Measurements from ENCODE around the gene CACNG5.
A peak's percentile ranks its signal among the peaks of the same experiment; 100 is the strongest.

CACNG5 gene

DNA sequence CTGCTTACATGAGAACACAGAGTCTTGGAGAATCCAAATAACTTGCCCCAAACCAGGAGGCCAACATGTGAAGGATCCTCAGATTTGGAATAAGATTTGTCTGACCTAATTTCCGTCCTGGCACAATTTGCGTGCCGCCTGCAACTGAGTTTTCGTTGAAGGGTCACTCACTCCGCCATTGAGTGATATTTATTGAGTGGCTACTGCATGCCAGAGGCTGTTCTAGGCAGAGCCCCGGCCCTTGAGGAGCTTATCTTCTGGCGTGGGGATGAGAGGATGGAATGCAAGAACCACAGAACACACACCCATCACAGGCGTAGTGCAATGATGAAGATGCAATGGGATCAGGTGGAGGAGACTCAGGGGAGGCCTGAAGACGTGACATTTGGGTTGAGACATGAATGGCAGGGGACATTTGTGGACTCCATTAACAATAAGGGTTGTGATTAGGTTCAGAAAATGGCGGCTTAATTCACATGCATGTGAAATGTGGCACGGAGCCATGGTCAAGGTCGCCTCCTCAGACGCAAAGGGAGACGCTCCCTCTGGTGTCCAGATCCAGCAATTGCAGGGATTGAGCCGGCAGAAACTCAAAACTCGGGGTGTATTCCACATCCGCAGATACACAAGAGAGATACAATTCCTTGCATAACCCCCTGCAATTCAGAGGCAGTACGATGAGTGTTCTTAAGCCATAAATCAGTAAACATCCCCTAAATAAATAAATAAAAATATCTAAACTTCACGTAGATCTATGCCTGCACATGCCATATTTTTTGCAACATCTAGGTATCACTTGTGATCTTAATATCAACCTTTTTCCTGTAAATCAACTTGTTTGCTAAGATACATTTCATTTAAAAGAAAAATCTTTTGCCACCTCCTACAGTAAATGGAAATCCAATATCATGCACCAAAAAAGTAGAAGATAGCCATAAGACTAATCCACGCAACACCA is 71.7 kb downstream of the CACNG5 start:
- ATAC-seq (replicated peaks) = peak; percentile 46
- H3K4me1 Mint-ChIP-seq (ENCODE audit: low read depth in 2 of 2) = peaks cover 3% of the 10 kb centered on the region in 2 donors
- no peaks in the 10 kb centered on the region for H3K36me3 Mint-ChIP-seq (ENCODE audit: insufficient read depth)
- no peaks in the 10 kb centered on the region for H3K9me3 Mint-ChIP-seq
- peak; percentile 51 to 55 (median 55) for DNase-seq
- peaks cover 22 to 48% of the 10 kb centered on the region in 2 donors for H3K27me3 Mint-ChIP-seq
- H3K4me3 Mint-ChIP-seq = no peak overlapping the region
- no peak overlapping the region for H3K27ac Mint-ChIP-seq

GRCh38 chr17:66909804-66910373 is 75.0 kb downstream of the CACNG5 start:
- ATAC-seq (replicated peaks) (no peak), DNase-seq (no peak)
- Mint-ChIP-seq H3K4me1 (ENCODE audit: low read depth in 2 of 2) (peaks cover 0 to 3% of the 10 kb centered on the region in 2 donors), H3K9me3 (no peaks in the 10 kb centered on the region), H3K4me3 (no peak overlapping the region), H3K27ac (no peak overlapping the region), H3K36me3 (ENCODE audit: insufficient read depth) (no peaks in the 10 kb centered on the region), H3K27me3 (peaks cover 26 to 47% of the 10 kb centered on the region in 2 donors)

- no peak overlapping the region for H3K27ac Mint-ChIP-seq
- DNase-seq (no peak), ATAC-seq (replicated peaks) (no peak)
- no peak overlapping the region for H3K4me3 Mint-ChIP-seq
- H3K36me3 Mint-ChIP-seq (ENCODE audit: insufficient read depth) = no peaks in the 10 kb centered on the region
- peaks cover 34 to 49% of the 10 kb centered on the region in 2 donors for H3K27me3 Mint-ChIP-seq
- H3K4me1 Mint-ChIP-seq (ENCODE audit: low read depth in 2 of 2) = peaks cover 0 to 4% of the 10 kb centered on the region in 2 donors
- no peaks in the 10 kb centered on the region for H3K9me3 Mint-ChIP-seq
Measured at GRCh38 chr17:66910651-66911285, 75.9 kb downstream of the CACNG5 start.

- no peak overlapping the region for H3K4me3 Mint-ChIP-seq
- H3K9me3 Mint-ChIP-seq = no peaks in the 10 kb centered on the region
- H3K36me3 Mint-ChIP-seq (ENCODE audit: insufficient read depth) = no peaks in the 10 kb centered on the region
- peaks cover 56 to 86% of the 10 kb centered on the region in 2 donors for H3K27me3 Mint-ChIP-seq
- DNase-seq (no peak), ATAC-seq (replicated peaks) (no peak)
- no peak overlapping the region for H3K27ac Mint-ChIP-seq
- peaks cover 0 to 3% of the 10 kb centered on the region in 2 donors for H3K4me1 Mint-ChIP-seq (ENCODE audit: low read depth in 2 of 2)
Measured at GRCh38 chr17:66915204-66915611, 80.3 kb downstream of the CACNG5 start.

GRCh38 chr17:66915792-66916191 is 80.9 kb downstream of the CACNG5 start:
- H3K9me3 Mint-ChIP-seq = no peaks in the 10 kb centered on the region
- no peaks in the 10 kb centered on the region for H3K36me3 Mint-ChIP-seq (ENCODE audit: insufficient read depth)
- no peak for ATAC-seq (replicated peaks)
- DNase-seq = no peak
- H3K27me3 Mint-ChIP-seq = peaks cover 60 to 92% of the 10 kb centered on the region in 2 donors
- H3K4me1 Mint-ChIP-seq (ENCODE audit: low read depth in 2 of 2) = peaks cover 0 to 3% of the 10 kb centered on the region in 2 donors
- H3K4me3 Mint-ChIP-seq = no peak overlapping the region
- no peak overlapping the region for H3K27ac Mint-ChIP-seq

DNA sequence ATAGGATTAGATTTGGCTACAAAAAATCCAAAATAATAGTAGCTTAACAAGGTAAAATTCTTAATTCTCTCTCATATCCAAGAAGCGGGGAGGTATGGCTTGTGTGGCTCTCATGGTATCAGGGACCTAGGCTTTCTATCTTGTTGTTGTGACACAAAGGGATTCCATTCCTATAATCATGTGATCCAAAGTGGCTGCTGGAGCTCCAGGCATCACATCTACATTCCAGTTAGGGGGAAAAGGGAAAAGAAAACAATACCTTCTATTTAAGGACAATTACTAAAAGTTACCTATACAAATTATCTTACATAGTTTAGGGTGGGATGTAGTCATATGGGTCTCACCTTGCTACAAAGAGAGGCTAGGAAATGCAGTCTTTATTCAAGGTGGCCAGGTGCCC is 82.0 kb downstream of the CACNG5 start:
- no peak overlapping the region for H3K27ac Mint-ChIP-seq
- peaks cover 64 to 84% of the 10 kb centered on the region in 2 donors for H3K27me3 Mint-ChIP-seq
- no peaks in the 10 kb centered on the region for H3K36me3 Mint-ChIP-seq (ENCODE audit: insufficient read depth)
- peaks cover 0 to 3% of the 10 kb centered on the region in 2 donors for H3K9me3 Mint-ChIP-seq
- peaks cover 0 to 3% of the 10 kb centered on the region in 2 donors for H3K4me1 Mint-ChIP-seq (ENCODE audit: low read depth in 2 of 2)
- ATAC-seq (replicated peaks) (no peak), DNase-seq (no peak)
- H3K4me3 Mint-ChIP-seq = no peak overlapping the region

DNA sequence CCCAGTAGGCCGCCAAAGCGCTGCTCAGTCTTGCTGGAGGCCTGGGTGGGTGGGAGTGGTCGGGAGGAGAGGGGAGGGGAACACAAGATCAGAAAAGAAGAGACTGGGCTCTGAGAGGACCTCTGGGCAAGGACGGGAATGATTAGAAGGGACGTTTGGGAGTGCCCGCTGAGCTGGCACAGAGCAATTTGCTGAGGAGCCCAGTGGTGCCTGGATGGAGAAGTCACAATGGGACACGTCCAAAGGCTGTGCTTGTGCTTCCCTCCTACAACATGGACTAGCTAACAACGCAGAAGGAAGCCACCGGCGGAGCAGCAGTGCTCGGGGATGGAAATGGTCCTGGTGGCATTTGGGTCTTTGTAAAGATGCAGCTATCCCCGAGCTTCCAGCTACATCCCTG is 84.0 kb downstream of the CACNG5 start:
- no peak overlapping the region for H3K4me3 Mint-ChIP-seq
- ATAC-seq (replicated peaks) (no peak), DNase-seq (no peak)
- H3K9me3 Mint-ChIP-seq = peaks cover 0 to 3% of the 10 kb centered on the region in 2 donors
- no peaks in the 10 kb centered on the region for H3K36me3 Mint-ChIP-seq (ENCODE audit: insufficient read depth)
- no peak overlapping the region for H3K27ac Mint-ChIP-seq
- H3K27me3 Mint-ChIP-seq = peaks cover 62 to 77% of the 10 kb centered on the region in 2 donors
- H3K4me1 Mint-ChIP-seq (ENCODE audit: low read depth in 2 of 2) = peaks cover 0 to 3% of the 10 kb centered on the region in 2 donors

DNA sequence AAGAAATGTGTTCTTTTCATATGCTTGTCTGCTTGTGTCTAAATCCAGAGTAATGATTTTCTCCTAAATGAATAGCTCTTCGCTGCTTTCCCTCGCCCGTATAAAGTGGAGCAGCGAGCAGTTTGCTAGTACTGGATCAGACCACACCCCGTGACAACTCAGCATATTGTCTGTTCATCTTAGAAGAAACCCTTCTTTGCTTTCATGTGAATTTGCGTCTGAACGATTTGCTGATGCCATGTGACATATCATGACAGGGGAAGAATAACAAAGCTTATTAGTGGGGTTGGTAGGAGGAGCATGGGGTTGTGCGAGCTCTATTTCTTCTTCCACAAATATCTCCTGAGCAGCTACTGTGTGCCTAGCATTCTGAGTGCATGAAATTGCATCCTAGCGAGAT is 85.5 kb downstream of the CACNG5 start:
- no peak for ATAC-seq (replicated peaks)
- DNase-seq = no peak
- H3K4me3 Mint-ChIP-seq = no peak overlapping the region
- H3K9me3 Mint-ChIP-seq = peaks cover 0 to 3% of the 10 kb centered on the region in 2 donors
- H3K27ac Mint-ChIP-seq = no peak overlapping the region
- peaks cover 49 to 74% of the 10 kb centered on the region in 2 donors for H3K27me3 Mint-ChIP-seq
- H3K4me1 Mint-ChIP-seq (ENCODE audit: low read depth in 2 of 2) = peaks cover 0 to 3% of the 10 kb centered on the region in 2 donors
- H3K36me3 Mint-ChIP-seq (ENCODE audit: insufficient read depth) = peaks cover under 1% of the 10 kb centered on the region

DNA sequence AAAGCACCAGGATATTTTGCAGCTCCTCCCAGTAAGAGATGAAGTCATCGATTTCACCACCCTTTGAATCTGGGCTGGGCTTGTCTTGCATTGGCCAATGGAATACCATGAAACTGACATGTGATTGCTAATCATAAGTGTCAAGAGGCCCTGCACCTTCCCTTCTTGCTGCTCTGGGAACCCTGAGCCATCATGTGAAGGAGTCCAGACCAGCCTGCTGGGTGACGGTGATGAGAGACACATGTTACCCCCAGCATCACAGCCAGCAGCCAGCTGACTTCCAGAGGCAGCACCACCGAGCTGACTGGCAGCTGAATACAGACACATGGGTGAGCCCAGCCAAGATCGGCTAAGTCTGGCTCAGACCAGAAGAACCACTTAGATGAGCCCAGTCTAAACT is 86.0 kb downstream of the CACNG5 start:
- Mint-ChIP-seq H3K36me3 (ENCODE audit: insufficient read depth) (peaks cover 4% of the 10 kb centered on the region), H3K27me3 (peaks cover 48 to 74% of the 10 kb centered on the region in 2 donors), H3K27ac (no peak overlapping the region), H3K9me3 (peaks cover 0 to 3% of the 10 kb centered on the region in 2 donors), H3K4me1 (ENCODE audit: low read depth in 2 of 2) (no peaks in the 10 kb centered on the region), H3K4me3 (no peak overlapping the region)
- ATAC-seq (replicated peaks) (no peak), DNase-seq (no peak)

GRCh38 chr17:66923886-66924285 is 89.0 kb downstream of the CACNG5 start:
- Mint-ChIP-seq H3K4me1 (ENCODE audit: low read depth in 2 of 2) (no peaks in the 10 kb centered on the region), H3K9me3 (peaks cover 0 to 3% of the 10 kb centered on the region in 2 donors), H3K4me3 (no peak overlapping the region), H3K36me3 (ENCODE audit: insufficient read depth) (peaks cover 4% of the 10 kb centered on the region), H3K27me3 (peaks cover 50 to 79% of the 10 kb centered on the region in 2 donors), H3K27ac (no peak overlapping the region)
- DNase-seq (no peak), ATAC-seq (replicated peaks) (no peak)

DNA sequence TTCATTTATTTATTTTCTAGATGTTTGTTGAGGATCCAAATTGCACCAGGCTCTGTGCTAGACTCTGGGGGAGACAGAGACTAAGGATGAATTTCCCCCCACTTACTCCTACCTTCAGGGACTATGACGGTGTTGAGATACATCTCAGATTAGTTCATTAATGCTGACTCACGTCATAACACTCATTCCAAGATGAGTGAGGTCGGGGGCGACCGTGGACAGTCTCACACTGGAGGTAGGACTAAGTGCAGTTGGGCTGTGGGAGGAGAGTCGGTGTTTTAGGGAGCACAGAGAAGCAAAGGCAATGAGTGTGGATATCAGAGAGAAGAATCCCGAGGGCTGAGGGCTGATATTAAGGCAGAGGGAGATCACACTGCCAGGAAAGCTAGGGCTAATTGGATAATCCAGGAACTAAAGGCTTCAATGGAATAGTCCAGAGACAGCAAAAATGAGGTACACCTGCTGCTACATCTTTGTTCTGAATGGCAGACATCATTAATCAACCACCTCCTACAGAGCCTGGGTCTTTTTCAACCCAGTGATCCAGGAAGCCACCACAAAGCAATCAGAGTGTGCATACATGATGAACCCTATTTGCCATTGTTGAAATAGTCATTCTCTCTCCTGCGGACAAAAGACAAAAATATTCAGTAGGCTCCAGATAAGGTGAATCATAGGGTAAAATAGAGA is 91.0 kb downstream of the CACNG5 start:
- Mint-ChIP-seq H3K4me3 (no peak overlapping the region), H3K27ac (no peak overlapping the region), H3K36me3 (ENCODE audit: insufficient read depth) (peaks cover 4% of the 10 kb centered on the region), H3K9me3 (peaks cover 0 to 3% of the 10 kb centered on the region in 2 donors), H3K27me3 (peaks cover 52 to 82% of the 10 kb centered on the region in 2 donors), H3K4me1 (ENCODE audit: low read depth in 2 of 2) (no peaks in the 10 kb centered on the region)
- ATAC-seq (replicated peaks) (no peak), DNase-seq (no peak)

DNA sequence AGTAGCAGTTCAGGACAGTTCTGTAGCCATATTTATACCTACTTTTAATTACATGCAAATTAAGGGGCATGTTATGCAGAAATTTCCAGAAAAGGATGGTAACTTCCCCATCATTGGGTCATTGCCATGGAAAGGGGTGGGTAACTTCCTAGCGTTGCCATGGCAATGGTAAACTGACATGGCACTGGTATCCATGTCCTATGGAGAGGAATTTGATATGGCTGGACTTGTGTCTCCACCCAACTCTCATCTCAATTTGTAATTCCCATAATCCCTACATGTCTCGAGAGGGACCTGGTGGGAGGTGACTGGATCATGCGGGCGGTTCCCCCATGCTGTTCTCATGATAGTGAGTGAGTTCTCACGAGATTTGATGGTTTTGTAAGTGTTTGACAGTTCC is 94.0 kb downstream of the CACNG5 start:
- H3K36me3 Mint-ChIP-seq (ENCODE audit: insufficient read depth) = peaks cover 4% of the 10 kb centered on the region
- no peaks in the 10 kb centered on the region for H3K4me1 Mint-ChIP-seq (ENCODE audit: low read depth in 2 of 2)
- no peak overlapping the region for H3K4me3 Mint-ChIP-seq
- H3K27me3 Mint-ChIP-seq = peaks cover 43 to 92% of the 10 kb centered on the region in 2 donors
- H3K9me3 Mint-ChIP-seq = no peaks in the 10 kb centered on the region
- DNase-seq (no peak), ATAC-seq (replicated peaks) (no peak)
- H3K27ac Mint-ChIP-seq = no peak overlapping the region

- no peaks in the 10 kb centered on the region for H3K4me1 Mint-ChIP-seq (ENCODE audit: low read depth in 2 of 2)
- H3K36me3 Mint-ChIP-seq (ENCODE audit: insufficient read depth) = peaks cover 4% of the 10 kb centered on the region
- H3K9me3 Mint-ChIP-seq = no peaks in the 10 kb centered on the region
- H3K4me3 Mint-ChIP-seq = no peak overlapping the region
- H3K27me3 Mint-ChIP-seq = peaks cover 41 to 86% of the 10 kb centered on the region in 2 donors
- H3K27ac Mint-ChIP-seq = no peak overlapping the region
- ATAC-seq (replicated peaks) = no peak
- DNase-seq = no peak
Measured at GRCh38 chr17:66929591-66929990, 94.7 kb downstream of the CACNG5 start.

Measured in effector memory CD8-positive, alpha-beta T cell (primary cell).